HG03342 (cell line): Measurements from ENCODE around the gene PIEZO1.

Experiments used
- ATAC-seq: cut with Tn5 transposase; IDR thresholded peaks from one replicate; pipeline ENCODE4 v1.9.1; 2021; ENCODE audit warnings: mild to moderate bottlenecking, moderate library complexity; ENCODE audit not compliant: unreplicated experiment

PIEZO1 gene

DNA sequence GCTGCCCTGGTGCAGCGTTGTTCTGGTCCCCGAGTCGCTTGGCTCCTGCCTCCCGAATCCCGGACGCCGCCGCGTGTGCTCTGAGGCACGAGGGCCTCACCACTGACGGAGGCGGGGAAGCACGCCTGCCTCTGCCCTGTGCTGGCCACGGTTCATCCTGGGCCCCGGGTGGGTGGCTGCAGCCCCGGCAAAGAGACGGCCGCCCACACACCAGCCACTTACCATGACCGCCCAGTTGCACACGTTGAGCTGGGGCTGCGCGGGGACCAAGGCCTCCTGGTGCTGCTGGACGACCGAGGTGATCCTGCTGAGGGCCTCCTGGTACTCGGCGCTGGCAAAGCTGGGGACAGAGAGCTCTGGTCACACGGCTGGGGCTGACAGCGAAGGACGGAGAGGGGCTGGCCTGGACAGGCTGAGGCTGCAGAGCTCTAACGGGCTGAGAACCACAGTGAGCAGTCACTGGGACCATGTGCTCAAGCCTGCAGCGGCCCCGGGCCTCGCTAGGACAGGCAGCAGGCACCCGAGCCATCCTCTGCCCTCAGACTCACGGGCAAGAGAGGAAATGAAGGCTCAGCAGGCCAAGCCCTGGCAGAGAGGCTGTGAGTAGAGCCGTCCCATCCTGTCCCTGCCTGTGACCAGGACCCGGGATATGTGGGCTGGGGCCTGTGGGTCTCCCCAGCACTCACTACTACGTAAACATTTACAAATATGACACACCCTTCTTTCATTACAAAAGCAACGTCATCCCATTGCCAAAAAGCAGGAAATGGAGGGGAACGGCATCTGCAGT is 33.0 kb upstream of the PIEZO1 start:
- no peak for ATAC-seq

DNA sequence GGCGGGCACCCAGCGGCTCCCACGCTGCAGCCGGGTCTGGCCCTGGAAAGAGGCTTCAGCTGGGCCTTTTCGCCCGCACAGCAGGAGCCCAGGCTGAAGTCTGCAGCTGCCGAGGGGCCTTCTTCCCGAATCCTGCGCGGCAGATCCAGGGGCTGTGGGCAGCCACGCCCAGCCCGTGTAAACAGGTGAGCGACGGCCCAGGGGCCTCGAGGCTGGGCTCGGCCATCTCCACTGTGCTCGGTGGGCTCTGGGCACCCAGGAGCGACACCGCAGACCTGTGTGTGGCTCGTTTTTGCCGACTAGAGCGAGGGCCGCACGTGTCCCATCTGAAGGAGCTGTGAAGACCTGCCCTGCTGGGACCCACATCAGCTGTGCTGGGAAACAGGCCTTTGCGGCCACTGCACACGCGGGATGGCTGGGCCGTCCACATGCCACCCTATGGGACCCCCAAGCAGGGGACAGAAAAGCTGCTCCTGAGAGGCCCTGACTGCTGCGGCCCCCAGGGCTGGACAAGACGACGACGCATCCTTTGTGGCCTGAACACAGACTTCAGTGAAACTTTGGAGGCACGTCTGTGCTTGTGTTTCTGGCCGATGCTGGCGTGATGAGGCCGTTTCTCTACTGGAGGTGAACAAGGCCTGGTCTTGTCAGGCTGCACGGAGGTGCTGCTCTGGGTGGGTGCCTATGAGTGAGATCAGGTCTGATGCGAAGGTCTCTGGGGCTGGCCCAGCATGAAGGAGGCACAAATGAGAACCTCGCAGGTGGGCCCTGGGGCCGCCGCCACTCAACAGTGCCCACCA is 31.9 kb upstream of the PIEZO1 start:
- no peak for ATAC-seq

DNA sequence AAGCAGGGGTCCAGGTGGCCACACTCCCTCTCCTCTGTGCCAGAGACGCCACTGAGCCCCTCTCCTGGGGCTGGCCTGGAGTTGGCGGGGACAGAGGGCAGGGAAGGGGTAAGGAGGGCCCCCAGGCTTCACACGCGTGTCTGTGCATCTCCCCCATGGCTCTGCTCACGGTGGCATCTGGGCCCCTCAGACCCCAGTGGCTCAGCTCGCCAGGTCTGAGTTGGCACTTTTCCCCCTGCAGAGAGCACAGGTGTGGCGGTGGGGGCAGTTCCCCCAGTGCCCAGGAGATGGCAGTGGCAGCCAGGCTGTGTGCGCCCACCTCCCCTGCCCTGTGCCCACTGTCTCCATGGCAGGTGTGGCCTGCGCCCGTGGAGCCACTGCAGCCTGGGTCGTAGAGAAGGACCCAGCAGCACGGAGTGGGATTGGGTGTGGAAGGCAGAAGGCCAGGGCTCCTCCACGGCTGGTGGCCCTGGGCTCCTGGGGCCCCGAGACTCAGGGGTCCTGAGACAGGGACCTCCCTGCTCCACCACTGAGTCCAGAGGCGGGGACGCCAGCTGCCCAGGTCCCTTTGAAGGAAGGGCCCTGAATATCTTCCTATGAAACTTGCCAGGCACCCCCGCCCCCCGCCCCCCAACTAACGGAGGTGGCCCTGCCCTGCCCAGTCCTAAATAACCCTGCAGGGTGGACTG is 31.0 kb upstream of the PIEZO1 start:
- ATAC-seq: no peak

DNA sequence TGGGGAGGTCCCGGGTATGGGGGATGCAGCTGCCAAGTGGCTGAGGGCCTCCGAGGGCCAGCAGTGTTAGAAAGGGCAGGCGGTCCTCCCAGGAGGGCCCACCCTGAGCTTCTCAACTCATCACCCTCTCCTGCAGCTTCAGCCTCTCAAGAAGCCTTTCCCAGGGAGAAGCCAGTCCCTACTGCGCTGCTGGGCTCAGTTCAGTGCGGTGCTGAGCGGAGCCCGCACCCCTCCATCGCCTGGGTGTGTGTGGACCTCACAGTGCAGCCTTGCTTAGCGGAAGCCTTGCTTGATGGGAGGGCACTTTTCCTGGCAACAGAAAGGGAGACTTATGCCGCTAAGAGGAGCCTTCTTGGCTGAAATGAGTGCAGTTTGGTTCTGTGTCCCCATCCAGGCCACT is 30.2 kb upstream of the PIEZO1 start:
- ATAC-seq: no peak

DNA sequence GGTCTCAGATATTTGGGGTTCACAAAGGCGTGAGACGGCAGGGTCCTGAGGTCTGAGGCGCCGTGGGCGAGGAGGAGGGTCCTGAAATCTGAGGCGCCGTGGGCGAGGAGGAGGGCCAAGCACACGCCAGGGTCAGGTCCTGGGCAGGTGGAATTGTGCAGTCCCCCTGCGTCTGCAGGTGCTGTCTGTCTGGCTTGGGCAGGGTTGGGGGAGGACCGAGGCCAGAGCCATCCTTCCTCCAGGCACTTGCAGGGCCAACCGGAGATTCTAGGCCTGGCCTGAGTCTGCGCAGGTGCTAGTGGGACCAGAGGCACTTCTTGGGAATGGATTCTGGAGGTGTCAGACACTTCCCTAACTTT is 29.1 kb upstream of the PIEZO1 start:
- ATAC-seq: no peak

DNA sequence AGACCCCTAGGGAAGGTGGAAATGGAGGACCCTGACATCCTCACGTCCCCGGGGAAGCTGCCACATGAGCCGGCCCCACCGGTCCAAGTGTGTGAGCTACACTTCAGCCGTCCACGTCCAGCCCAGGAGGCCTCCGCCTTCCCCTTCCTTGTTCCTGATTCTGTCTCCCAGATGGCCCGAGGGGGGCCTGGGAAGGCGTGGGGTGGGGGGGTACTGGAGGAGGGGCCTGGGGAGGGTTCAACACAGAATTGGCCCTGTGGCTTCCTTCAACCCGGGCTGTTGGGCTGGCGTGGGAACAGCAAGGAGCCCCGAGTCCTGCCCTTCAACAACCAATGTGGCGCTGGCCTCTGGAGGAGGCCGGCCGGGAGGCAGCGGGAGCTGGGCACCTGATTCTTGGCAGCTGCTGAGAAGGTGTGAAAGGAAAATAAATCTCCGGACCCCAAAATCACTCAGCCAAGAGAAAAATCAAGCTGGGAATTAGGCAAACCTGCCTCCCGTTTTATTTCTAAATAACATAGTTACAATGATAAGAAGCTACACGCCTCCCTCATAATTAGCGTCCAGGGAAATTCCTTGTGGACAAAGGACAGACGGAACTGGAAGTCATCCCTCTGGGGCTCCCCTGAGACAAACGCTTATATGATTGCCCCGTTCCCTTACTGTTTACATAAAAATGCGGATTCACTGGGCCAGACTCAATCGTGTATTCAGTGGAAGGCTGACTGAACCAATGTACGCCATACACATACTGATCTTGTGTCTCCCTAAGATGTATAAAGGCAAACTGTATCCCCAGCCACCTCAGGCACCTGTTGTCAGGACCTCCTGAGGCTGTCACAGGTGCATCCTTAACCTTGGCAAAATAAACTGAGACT is 28.5 kb upstream of the PIEZO1 start:
- no peak for ATAC-seq

DNA sequence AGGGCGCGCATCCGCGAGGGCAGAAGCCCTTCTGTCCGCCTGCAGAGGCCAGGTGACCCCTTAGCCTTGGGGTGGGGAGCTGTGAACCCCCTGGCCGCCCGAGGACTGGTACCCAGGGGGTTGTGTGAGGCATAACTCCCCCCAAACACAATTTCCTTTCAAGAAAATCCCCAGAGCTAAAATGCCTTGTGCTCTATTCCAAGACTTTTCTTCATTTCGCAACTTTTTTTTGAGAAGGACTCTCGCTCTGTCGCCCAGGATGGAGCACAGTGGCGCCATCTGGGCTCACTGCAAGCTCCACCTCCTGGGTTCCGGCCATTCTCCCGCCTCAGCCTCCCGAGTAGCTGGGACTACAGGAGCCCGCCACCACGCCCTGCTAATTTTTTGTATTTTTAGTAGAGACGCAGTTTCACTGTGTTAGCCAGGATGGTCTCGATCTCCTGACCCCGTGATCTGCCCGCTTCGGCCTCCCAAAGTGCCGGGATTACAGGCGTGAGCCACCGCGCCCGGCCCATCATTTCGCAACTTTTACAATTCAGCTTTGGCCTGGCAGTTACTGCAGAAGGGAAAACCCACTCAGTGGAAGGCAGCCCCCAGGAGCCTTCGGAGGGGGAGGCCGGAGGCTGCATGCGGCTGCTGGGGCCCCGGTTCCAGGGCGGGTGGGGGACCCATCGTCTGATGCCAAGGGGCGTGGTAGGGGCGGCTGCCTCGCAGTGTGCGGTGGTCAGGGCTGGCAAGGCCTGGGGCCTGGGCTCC is 27.7 kb upstream of the PIEZO1 start:
- ATAC-seq: no peak

DNA sequence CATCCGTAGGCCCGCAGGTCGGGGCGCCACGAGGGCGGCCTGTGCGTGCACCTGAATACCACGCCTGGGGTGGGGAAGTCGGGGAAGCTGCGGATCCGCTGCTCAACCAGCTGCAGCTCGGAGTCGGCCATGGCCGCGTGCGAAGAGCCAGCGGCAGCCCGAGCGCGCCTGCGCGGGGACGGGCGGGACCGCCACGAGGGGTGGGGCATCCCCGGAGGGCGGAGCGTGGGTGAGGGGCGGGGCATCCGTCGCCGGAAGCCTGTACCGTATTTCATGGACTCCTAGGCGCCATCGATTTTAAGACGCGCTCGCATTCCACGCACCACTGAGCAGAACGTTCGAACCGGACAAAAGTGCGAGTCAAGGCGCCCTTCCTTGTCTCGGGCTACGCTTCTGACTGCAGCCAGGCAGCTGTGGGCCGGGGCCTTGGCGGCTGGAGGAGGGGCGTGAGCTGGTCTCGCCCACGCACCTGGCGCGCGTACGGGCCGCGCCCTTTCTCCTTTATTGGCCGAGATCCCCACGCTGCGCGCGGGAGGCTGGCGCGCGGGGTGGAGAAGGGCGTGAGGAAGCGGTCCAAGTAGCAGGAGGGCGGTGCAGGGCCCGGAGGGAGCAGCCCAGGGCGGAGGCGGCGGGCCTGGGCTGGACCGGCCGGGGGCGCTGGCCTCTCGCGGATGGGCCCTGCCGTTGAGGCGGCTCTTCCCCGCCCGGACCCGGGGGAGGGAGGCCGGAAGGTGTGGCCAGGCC is 26.9 kb upstream of the PIEZO1 start, which contains the start of gene APRT:
TSS of gene APRT (minus strand) at position 160 of the 744 bp plus-strand sequence. CDS start at position 131, 29 bp downstream.
- peak; percentile 57 for ATAC-seq

DNA sequence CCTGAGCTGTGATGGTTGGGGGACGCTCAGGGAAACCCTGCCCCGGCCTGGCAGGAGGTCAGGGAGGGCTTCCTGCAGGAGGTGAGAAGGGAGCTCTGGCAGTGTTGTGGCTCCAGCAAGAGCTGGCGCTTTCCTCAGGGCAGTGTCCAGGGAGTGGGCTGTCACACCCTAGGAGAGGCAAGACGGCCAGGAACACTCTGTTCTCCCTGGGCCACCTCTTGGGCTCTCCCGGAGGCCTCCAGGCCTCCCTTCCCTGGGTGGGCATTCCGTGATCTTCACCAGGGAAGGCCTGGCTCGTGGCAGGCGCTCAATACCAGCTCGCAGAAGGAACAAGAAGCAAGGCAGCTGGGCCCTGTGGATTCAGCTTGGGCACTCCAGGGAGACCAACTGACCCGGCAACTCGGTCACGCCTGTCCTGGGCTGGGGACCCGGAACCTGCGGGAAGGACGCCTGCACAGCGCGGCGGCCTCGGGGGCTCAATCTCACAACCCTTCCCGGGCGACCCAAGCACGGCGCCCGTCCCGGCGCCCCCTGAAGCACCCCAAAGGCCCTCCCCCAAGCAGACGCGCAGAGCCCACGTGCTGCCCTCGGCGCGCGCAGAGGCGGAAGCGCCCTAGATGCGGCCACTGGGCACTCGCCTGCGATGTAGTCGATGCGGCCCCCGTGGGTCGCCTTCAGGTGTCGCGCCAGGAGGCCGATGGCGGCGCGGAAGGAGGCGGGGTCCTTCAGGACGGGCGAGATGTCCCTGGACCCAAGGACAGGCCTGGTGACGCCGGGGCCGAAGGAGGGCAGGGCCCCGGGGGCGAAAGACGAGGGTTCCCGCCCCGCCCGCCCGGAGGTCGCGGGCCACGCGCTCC is 26.1 kb upstream of the PIEZO1 start:
- peak; percentile 39 for ATAC-seq

DNA sequence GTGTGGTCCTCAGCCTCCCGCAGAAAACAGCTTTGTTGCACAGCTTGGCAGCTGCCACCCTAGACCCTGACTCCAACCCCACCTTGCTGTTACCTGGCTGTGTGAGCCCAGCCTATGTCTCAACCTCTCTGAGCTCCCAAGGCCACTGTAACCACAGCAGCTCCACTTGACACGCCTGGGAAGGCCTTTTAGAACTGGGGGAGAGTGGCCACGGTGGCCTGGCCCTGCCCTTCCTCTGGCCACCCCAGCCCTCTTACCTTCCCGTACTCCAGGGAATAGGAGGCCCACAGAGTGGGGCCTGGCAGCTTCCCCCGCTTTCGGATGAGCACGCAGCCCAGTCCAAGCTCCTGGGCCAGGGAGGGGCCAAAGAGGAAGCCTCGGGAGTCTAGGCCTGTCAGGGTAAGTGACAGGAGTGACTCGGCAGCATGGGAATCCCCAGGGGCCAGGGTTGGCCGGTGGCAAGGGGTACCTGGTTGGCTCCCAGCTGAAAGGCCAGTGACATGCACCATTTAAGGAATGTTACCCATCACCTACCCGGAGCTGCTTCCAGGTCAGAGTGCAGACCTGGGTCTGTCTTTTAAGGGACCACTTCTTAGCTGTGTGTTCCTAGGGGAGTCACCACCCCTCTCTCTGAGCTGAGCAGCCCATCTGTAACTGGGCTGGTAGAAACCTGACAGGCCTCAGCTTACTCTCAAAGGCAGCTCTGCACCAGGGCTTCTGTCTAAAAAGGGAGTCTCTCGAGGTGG is 25.3 kb upstream of the PIEZO1 start:
- ATAC-seq: no peak

DNA sequence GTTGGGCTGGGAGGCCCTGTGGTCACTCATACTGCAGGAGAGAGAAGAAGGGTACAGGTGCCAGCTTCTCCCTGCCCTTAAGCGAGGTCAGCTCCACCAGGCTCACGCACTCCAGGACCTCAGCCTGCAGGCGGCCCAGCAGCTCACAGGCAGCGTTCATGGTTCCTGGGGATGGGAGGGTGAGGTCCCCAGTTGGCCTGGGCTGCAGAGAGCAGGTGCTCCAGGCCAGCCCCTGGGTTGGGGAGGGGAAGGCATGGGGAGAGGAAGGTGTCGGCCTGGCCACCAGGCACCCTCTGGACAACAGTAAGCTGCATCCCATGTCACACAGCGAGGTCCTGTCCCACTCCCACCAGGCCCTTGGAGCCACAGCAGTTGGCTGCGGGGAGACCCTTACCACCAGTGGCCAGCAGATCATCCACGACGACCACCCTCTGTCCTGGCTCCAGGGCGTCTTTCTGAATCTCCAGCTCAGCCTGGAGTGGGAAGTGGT is 24.7 kb upstream of the PIEZO1 start:
- no peak for ATAC-seq

DNA sequence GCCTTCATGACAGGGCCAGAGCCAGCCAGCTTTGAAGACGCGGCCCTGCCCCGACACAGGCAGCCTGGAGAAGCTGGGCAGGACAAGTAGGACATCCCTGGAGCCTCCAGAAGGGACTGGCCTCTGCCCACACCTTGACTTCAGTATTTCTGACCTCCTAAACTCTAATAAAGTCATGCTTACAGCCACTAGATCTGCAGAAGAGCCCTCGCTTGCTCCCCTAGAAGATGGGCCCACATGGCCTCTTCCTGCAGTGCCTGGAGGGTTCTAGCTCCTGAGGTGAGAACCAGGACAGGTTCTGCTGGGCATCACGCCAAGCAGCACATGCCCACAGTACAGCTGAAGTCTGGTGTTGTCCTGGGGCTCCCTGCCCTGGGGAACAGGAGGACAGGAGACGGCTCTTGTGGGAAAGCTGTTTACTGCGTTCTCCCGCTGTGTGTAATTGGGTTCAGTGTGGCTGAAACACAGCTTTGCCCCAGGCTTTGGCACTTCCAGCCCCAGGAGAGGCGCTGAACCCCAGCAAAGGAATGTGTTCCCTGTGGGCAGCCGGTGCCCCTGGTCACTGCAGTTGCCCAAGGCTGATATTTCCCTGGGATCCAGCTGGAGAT is 24.2 kb upstream of the PIEZO1 start:
- ATAC-seq: no peak

DNA sequence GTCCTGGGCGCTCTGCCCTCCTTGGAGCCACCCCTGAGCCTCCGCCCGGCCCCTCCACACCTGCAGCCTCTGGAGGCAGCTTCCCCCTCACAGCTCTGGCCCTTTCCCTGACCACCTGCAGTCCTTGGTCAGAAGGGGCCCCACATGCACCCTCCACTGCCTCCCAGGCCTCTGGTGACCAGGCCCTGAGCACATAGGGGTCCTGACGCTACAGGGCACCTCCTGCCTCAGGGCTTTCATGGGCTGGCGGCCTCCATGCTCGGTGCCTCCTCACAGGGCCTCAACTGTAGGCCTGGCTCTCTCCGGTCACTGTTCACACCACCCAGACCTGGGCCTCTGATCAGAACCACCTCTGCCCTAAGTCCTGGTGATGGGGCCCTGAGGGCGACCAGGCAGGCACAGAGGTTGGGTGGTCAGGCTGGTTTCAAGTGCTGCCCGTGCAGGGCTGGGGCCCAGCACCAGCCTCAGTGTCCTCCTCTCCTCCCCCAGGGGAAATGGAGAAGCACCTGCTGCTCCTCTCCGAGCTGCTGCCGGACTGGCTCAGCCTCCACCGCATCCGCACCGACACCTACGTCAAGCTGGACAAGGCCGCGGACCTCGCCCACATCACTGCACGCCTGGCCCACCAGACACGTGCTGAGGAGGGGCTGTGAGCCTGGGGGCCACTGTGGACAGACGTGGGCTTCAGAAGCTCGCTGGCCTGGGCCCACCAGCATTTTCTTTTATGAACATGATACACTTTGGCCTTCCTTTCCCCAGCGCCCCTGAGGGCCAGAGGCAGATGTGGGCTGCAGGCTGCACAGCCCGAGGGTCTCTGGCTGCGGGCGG is 22.8 kb upstream of the PIEZO1 start:
- no peak for ATAC-seq

DNA sequence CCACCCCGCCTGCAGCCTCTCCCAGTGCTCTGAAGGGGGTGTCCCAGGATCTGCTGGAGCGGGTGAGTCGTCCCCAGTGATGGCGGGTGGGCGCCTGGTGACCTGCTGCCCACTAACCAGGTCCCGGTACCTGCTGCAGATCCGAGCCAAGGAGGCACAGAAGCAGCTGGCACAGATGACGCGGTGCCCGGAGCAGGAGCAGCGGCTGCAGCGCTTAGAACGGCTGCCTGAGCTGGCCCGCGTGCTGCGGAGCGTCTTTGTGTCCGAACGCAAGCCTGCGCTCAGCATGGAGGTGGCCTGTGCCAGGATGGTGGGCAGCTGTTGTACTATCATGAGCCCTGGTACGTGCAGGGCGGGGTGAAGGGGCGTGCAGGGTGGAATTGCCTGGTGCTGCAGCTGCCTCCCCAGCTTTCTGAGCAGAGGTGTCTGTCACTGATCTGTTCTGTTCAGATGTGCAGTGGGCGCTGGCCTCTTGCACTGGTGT is 22.2 kb upstream of the PIEZO1 start:
- ATAC-seq: no peak

DNA sequence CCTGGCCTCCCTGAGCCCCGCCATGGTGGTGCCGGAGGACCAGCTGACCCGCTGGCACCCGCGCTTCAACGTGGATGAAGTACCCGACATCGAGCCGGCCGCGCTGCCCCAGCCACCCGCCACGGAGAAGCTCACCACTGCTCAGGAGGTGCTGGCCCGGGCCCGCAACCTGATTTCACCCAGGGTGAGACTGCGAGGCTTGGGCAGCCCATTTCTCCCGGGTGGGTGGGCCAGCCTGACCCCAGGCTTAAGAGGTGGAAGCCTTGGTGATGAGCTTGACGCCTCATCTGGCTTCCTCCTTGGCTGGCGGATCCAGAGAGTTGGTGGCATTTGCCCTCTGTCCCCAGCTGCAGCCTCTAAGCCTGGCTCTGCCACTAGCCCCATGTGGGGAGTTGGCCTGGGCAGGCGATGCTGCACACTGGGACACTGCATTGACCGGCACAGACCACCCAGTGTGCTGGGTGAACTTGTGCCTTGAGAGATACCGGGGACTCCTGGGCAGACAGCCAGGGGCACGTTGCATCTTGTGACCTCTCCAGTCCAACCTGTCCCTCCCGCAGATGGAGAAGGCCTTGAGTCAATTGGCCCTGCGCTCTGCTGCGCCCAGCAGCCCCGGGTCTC is 21.6 kb upstream of the PIEZO1 start:
- ATAC-seq: no peak
